ENCODE data around the gene PDK2. TPM values are rescaled to one million over a fixed set of nuclear protein-coding genes. Genes with fewer than 3 reads are reported as not detected.

Gene PDK2
- total and polyA plus RNA-seq, 5 donors from 2014 or later: 25.2 to 65.2 (median 48.0) TPM

DNA sequence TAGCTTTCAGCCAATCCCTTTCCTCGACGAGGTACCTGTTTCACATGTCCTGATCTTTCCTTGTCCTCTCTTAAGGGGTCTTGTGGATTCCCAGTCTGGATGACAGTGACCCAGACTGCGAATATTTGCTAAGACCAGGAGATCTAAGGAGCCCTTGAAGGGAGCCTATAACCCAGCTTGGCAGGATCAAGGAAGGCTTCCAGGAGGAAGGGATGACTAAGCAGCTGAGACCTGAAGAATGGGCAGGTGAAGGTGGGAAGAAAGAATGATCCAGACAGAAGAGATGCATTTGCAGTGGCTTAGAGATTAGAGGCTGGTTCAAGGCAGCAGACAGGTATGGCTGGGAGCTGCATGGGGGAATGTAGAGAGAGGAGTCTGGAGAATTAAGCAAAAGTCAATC, 1.9 kb upstream of the PDK2 start:
- ATAC-seq (ENCODE audit: low read depth in 2 of 2) (no peak), DNase-seq (no peak)
- Histone ChIP-seq H3K9me3 (ENCODE audit: control insufficient read depth in 2 of 2, low read length in 2 of 2) (no peaks in the 10 kb centered on the region), H3K4me3 (ENCODE audit: low read depth, low read length) (no peak overlapping the region), H3K36me3 (ENCODE audit: control insufficient read depth, insufficient read depth, low read length) (peaks cover 6% of the 10 kb centered on the region), H3K4me1 (ENCODE audit: control insufficient read depth, insufficient read depth, low read length, poor library complexity, severe bottlenecking) (peaks cover 22% of the 10 kb centered on the region), H3K27ac (ENCODE audit: insufficient read depth, low read length, poor library complexity, severe bottlenecking) (no peak overlapping the region), H3K27me3 (ENCODE audit: control insufficient read depth, insufficient read depth, low read length) (no peaks in the 10 kb centered on the region)
- Mint-ChIP-seq H3K27ac (no peak overlapping the region), H3K4me3 (peak overlapping the region in 3 of 4 donors; percentile 23 to 83 (median 35)), H3K9me3 (no peaks in the 10 kb centered on the region), H3K27me3 (no peaks in the 10 kb centered on the region), H3K4me1 (peaks cover 0 to 35% (median 14%) of the 10 kb centered on the region in 4 donors), H3K36me3 (no peaks in the 10 kb centered on the region)

DNA sequence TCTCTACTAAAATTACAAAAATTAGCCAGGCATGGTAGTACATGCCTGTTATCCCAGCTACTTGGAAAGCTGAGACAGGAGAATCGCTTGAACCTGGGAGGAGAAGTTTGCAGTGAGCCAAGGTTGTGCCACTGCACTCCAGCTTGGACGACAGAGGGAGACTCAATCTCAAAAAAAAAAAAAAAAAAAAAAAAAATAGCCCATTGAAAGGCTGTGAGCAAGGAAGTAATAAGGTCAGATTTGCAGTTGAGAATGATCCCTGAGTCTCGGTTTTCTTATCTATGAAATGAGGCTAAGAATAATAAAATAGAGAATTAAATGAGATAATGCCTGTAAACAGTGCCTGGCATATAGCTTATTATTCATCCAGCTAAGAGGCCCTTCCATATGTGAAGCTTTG, 1.3 kb upstream of the PDK2 start:
- Mint-ChIP-seq H3K4me3 (peak overlapping the region; percentile 95 to 99 (median 99)), H3K27me3 (no peaks in the 10 kb centered on the region), H3K4me1 (peaks cover 0 to 40% (median 16%) of the 10 kb centered on the region in 4 donors), H3K9me3 (no peaks in the 10 kb centered on the region), H3K27ac (peak overlapping the region in 1 of 3 donors; percentile 97), H3K36me3 (peaks cover 4% of the 10 kb centered on the region)
- Histone ChIP-seq H3K27me3 (ENCODE audit: control insufficient read depth, insufficient read depth, low read length) (no peaks in the 10 kb centered on the region), H3K4me1 (ENCODE audit: control insufficient read depth, insufficient read depth, low read length, poor library complexity, severe bottlenecking) (peaks cover 22% of the 10 kb centered on the region), H3K36me3 (ENCODE audit: control insufficient read depth, insufficient read depth, low read length) (peaks cover 11% of the 10 kb centered on the region), H3K27ac (ENCODE audit: insufficient read depth, low read length, poor library complexity, severe bottlenecking) (peak overlapping the region; percentile 88), H3K9me3 (ENCODE audit: control insufficient read depth in 2 of 2, low read length in 2 of 2) (no peaks in the 10 kb centered on the region), H3K4me3 (ENCODE audit: low read depth, low read length) (peak overlapping the region; percentile 99)
- ATAC-seq (ENCODE audit: low read depth in 2 of 2) (no peak), DNase-seq (no peak)

DNA sequence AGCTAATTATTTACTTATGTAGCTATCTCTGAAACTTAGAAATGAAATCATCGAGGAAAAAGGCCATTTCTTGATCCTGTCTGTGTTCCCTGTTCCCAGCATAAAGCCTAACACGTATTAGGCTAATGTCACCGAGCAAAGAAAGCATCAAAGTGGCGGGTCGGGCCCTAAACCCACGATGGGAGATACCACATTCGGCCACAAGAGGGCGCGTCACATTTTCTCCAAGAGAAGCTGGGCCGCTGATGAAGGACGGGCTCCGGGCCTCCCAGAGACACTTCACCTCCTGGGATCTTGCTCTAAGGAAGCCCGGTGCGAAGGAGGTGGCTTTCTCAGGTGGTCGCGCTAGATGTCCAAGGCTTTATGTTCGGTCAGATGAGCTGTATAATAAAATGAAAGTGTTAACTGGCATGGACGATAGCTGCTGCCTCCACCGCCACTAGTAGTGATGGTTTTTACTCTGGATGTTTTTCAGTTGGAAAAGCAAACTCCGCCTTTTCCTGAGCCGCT, 853 bp upstream of the PDK2 start:
- Mint-ChIP-seq H3K27ac (peak overlapping the region; percentile 69 to 97 (median 97)), H3K9me3 (no peaks in the 10 kb centered on the region), H3K36me3 (peaks cover 4% of the 10 kb centered on the region), H3K27me3 (no peaks in the 10 kb centered on the region), H3K4me3 (peak overlapping the region; percentile 95 to 99 (median 99)), H3K4me1 (peaks cover 0 to 40% (median 17%) of the 10 kb centered on the region in 4 donors)
- no peaks in the 10 kb centered on the region for H3K9me3 ChIP-seq (ENCODE audit: control insufficient read depth in 2 of 2, low read length in 2 of 2)
- H3K27ac ChIP-seq (ENCODE audit: insufficient read depth, low read length, poor library complexity, severe bottlenecking): peak overlapping the region; percentile 88
- peak overlapping the region; percentile 99 for H3K4me3 ChIP-seq (ENCODE audit: low read depth, low read length)
- peaks cover 16% of the 10 kb centered on the region for H3K36me3 ChIP-seq (ENCODE audit: control insufficient read depth, insufficient read depth, low read length)
- peak; percentile 82 to 89 (median 88) for DNase-seq
- H3K4me1 ChIP-seq (ENCODE audit: control insufficient read depth, insufficient read depth, low read length, poor library complexity, severe bottlenecking): peaks cover 22% of the 10 kb centered on the region
- H3K27me3 ChIP-seq (ENCODE audit: control insufficient read depth, insufficient read depth, low read length): no peaks in the 10 kb centered on the region
- peak; percentile 25 to 35 for ATAC-seq (ENCODE audit: low read depth in 2 of 2)

DNA sequence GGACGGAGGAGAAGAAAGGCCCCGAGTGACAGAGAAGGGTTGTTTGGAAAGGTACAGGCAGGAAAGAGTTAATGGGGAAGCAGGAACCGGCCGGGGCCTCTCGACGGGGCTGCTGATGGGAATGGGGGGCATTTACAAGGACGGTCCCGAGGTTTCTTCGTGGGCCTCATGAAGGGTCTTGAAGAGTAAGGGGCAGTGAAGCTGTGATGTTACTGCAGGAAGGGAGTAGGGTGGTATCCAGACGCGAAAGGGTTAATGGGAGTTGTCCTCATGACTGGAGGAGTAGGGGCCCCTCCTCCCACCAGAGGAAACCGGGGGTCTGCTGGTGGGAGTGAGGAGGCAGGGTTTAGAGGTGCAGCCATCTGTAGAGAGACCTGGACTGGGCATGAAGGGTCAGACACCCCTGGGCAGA, 481 bp downstream of the PDK2 start:
- peaks cover 0 to 52% (median 18%) of the 10 kb centered on the region in 4 donors for H3K4me1 Mint-ChIP-seq
- no peaks in the 10 kb centered on the region for H3K9me3 ChIP-seq (ENCODE audit: control insufficient read depth in 2 of 2, low read length in 2 of 2)
- H3K27me3 Mint-ChIP-seq: no peaks in the 10 kb centered on the region
- peak overlapping the region; percentile 66 for H3K4me3 ChIP-seq (ENCODE audit: low read depth, low read length)
- DNase-seq (no peak), ATAC-seq (ENCODE audit: low read depth in 2 of 2) (no peak)
- peak overlapping the region; percentile 95 to 99 (median 99) for H3K4me3 Mint-ChIP-seq
- peak overlapping the region; percentile 88 for H3K27ac ChIP-seq (ENCODE audit: insufficient read depth, low read length, poor library complexity, severe bottlenecking)
- no peaks in the 10 kb centered on the region for H3K27me3 ChIP-seq (ENCODE audit: control insufficient read depth, insufficient read depth, low read length)
- H3K36me3 ChIP-seq (ENCODE audit: control insufficient read depth, insufficient read depth, low read length): peaks cover 24% of the 10 kb centered on the region
- H3K36me3 Mint-ChIP-seq: peaks cover 10% of the 10 kb centered on the region
- peaks cover 22% of the 10 kb centered on the region for H3K4me1 ChIP-seq (ENCODE audit: control insufficient read depth, insufficient read depth, low read length, poor library complexity, severe bottlenecking)
- H3K9me3 Mint-ChIP-seq: no peaks in the 10 kb centered on the region
- H3K27ac Mint-ChIP-seq: peak overlapping the region; percentile 97

DNA sequence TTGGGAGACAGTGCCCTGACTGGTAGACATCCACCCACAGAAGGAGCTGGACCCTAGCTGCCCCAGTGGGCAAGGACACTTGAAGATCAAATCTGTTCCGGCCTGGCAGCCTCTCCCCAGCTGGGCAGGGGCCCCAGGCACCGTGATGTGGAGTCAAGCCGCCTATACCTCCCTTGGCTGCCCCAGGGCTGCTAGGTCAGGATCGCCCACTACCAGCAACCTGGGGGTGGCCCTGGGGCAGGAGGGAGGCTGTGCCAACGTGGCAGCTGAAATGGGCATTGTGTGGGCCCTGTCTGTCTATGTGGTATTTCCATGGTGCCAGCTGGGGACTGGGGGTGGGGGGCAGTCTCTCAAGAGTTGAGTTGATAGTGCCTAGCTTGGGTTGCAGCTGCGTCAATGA, 941 bp downstream of the PDK2 start:
- DNase-seq (no peak), ATAC-seq (ENCODE audit: low read depth in 2 of 2) (no peak)
- Histone ChIP-seq H3K9me3 (ENCODE audit: control insufficient read depth in 2 of 2, low read length in 2 of 2) (no peaks in the 10 kb centered on the region), H3K4me3 (ENCODE audit: low read depth, low read length) (peak overlapping the region; percentile 66), H3K36me3 (ENCODE audit: control insufficient read depth, insufficient read depth, low read length) (peaks cover 26% of the 10 kb centered on the region), H3K4me1 (ENCODE audit: control insufficient read depth, insufficient read depth, low read length, poor library complexity, severe bottlenecking) (peaks cover 22% of the 10 kb centered on the region), H3K27me3 (ENCODE audit: control insufficient read depth, insufficient read depth, low read length) (no peaks in the 10 kb centered on the region), H3K27ac (ENCODE audit: insufficient read depth, low read length, poor library complexity, severe bottlenecking) (no peak overlapping the region)
- Mint-ChIP-seq H3K9me3 (no peaks in the 10 kb centered on the region), H3K27ac (peak overlapping the region; percentile 97), H3K27me3 (no peaks in the 10 kb centered on the region), H3K4me1 (peaks cover 0 to 53% (median 19%) of the 10 kb centered on the region in 4 donors), H3K4me3 (peak overlapping the region; percentile 95 to 99 (median 99)), H3K36me3 (peaks cover 10% of the 10 kb centered on the region)

DNA sequence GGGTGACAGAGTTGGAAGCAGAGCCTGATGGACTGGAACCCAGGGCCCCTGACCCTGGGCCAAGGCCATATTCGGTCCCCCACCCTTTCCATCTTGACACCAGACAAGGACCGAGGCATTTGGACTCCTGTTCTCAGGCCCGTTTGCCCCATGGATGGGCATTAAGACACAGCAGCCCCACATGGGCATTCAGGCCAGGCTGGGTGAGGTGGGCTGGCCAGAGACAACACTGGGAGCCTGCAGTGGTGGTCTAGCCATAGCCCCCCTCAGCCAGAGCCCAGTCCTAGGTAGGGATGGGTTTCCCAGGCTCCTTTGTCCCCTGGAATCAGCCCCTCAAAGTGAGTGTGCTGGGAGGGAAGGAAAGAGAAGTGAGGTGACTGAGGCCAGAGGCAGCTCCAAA, 1.6 kb downstream of the PDK2 start:
- no peak overlapping the region for H3K27ac Mint-ChIP-seq
- H3K4me3 Mint-ChIP-seq: peak overlapping the region; percentile 95 to 99 (median 99)

DNA sequence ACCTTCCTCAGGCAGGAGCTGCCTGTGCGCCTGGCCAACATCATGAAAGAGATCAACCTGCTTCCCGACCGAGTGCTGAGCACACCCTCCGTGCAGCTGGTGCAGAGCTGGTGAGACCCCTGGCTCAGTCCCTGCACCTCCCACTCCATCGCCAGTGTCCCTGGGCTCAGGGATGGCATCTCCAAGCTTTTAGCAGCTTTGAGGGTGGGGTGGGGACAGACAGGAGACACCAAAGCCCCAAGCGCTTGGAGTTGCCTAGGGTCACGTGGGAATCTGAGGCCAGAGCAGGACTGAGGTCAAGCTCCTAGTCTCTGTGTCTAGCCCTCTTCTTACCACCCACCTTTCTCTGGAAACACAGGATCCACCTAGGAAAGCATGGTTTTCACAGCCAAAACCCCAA, 2.3 kb downstream of the PDK2 start:
- no peaks in the 10 kb centered on the region for H3K27me3 Mint-ChIP-seq
- peak overlapping the region; percentile 33 to 99 (median 76) for H3K4me3 Mint-ChIP-seq
- peak overlapping the region in 1 of 3 donors; percentile 38 for H3K27ac Mint-ChIP-seq
- peaks cover 22% of the 10 kb centered on the region for H3K4me1 ChIP-seq (ENCODE audit: control insufficient read depth, insufficient read depth, low read length, poor library complexity, severe bottlenecking)
- H3K27ac ChIP-seq (ENCODE audit: insufficient read depth, low read length, poor library complexity, severe bottlenecking): no peak overlapping the region
- H3K9me3 Mint-ChIP-seq: no peaks in the 10 kb centered on the region
- H3K27me3 ChIP-seq (ENCODE audit: control insufficient read depth, insufficient read depth, low read length): no peaks in the 10 kb centered on the region
- ATAC-seq (ENCODE audit: low read depth in 2 of 2) (no peak), DNase-seq (no peak)
- H3K4me3 ChIP-seq (ENCODE audit: low read depth, low read length): no peak overlapping the region
- peaks cover 26% of the 10 kb centered on the region for H3K36me3 ChIP-seq (ENCODE audit: control insufficient read depth, insufficient read depth, low read length)
- H3K4me1 Mint-ChIP-seq: peaks cover 0 to 54% (median 19%) of the 10 kb centered on the region in 4 donors
- peaks cover 10% of the 10 kb centered on the region for H3K36me3 Mint-ChIP-seq
- H3K9me3 ChIP-seq (ENCODE audit: control insufficient read depth in 2 of 2, low read length in 2 of 2): no peaks in the 10 kb centered on the region

More for the DNA sequence above, 1.6 kb downstream of the PDK2 start:
- Mint-ChIP-seq H3K9me3 (no peaks in the 10 kb centered on the region), H3K27me3 (no peaks in the 10 kb centered on the region), H3K36me3 (peaks cover 10% of the 10 kb centered on the region), H3K4me1 (peaks cover 0 to 53% (median 19%) of the 10 kb centered on the region in 4 donors)
- Histone ChIP-seq H3K4me1 (ENCODE audit: control insufficient read depth, insufficient read depth, low read length, poor library complexity, severe bottlenecking) (peaks cover 22% of the 10 kb centered on the region), H3K27ac (ENCODE audit: insufficient read depth, low read length, poor library complexity, severe bottlenecking) (no peak overlapping the region), H3K9me3 (ENCODE audit: control insufficient read depth in 2 of 2, low read length in 2 of 2) (no peaks in the 10 kb centered on the region), H3K27me3 (ENCODE audit: control insufficient read depth, insufficient read depth, low read length) (no peaks in the 10 kb centered on the region), H3K36me3 (ENCODE audit: control insufficient read depth, insufficient read depth, low read length) (peaks cover 26% of the 10 kb centered on the region), H3K4me3 (ENCODE audit: low read depth, low read length) (no peak overlapping the region)
- ATAC-seq (ENCODE audit: low read depth in 2 of 2): no peak
- DNase-seq: no peak

DNA sequence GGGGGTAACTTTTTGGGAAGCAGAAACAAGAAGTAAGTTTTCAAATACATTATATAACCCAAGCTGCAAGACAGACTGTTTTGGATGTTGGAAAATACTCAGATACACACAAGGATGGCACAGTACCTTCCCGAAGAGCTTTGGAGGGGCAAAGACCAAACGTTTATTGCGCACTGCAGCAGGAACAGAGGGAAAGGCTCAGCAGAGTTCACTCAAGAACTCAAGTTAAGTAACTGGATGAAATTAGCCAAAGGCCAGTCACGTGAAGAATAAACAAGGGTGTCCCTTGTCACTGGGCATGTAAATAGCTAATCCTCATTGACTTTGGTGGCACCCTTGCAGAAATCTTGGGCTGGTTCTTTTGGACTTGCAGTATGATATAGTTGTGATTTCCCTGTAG, 2.8 kb downstream of the PDK2 start:
- ATAC-seq (ENCODE audit: low read depth in 2 of 2): no peak
- H3K36me3 Mint-ChIP-seq: peaks cover 10% of the 10 kb centered on the region
- peak overlapping the region in 1 of 3 donors; percentile 38 for H3K27ac Mint-ChIP-seq

More for the DNA sequence above, 2.8 kb downstream of the PDK2 start:
- Histone ChIP-seq H3K27me3 (ENCODE audit: control insufficient read depth, insufficient read depth, low read length) (no peaks in the 10 kb centered on the region), H3K9me3 (ENCODE audit: control insufficient read depth in 2 of 2, low read length in 2 of 2) (no peaks in the 10 kb centered on the region), H3K36me3 (ENCODE audit: control insufficient read depth, insufficient read depth, low read length) (peaks cover 26% of the 10 kb centered on the region), H3K4me1 (ENCODE audit: control insufficient read depth, insufficient read depth, low read length, poor library complexity, severe bottlenecking) (peaks cover 22% of the 10 kb centered on the region), H3K4me3 (ENCODE audit: low read depth, low read length) (no peak overlapping the region), H3K27ac (ENCODE audit: insufficient read depth, low read length, poor library complexity, severe bottlenecking) (no peak overlapping the region)
- Mint-ChIP-seq H3K27me3 (no peaks in the 10 kb centered on the region), H3K4me3 (peak overlapping the region in 3 of 4 donors; percentile 31 to 99 (median 59)), H3K4me1 (peaks cover 0 to 54% (median 19%) of the 10 kb centered on the region in 4 donors), H3K9me3 (no peaks in the 10 kb centered on the region)
- no peak for DNase-seq

All from CD4-positive, CD25-positive, alpha-beta regulatory T cell (primary cell).